Activated CD4-positive, alpha-beta memory T cell treated with anti-CD3 and anti-CD28 coated beads for 36 hours (primary cell): ENCODE measurements around the gene SLC44A4. TPM values are rescaled to one million over a fixed set of nuclear protein-coding genes. Genes with fewer than 3 reads are reported as not detected.
A peak's percentile ranks its signal among the peaks of the same experiment; 100 is the strongest.
"Not testable (repeated sequence)": the region's sequence is repeated elsewhere in the genome, so short reads cannot be mapped to it uniquely, and the experiment has no call there.

Experiments
- CTCF ChIA-PET: fragments of 350-600 bp; sonication (Branson Sonifier 250); formaldehyde crosslinking; loops from one replicate; lab custom pipeline; 2021; ENCODE audit warnings: antibody characterized with exemption, inconsistent platforms; lab: Charles Lee
- POLR2A ChIA-PET: fragments of 350-600 bp; sonication (Branson Sonifier 250); formaldehyde crosslinking; loops from one replicate; lab custom pipeline; 2021; ENCODE audit warnings: antibody characterized with exemption; lab: Charles Lee
- DNase-seq: peaks from one replicate; pipeline ENCODE4 v3.0.0-alpha.2; 2020
- H3K27ac Mint-ChIP-seq: one replicate; pipeline ENCODE4 v1.8.0; 2021; ENCODE audit warnings: mixed read lengths
- H3K27me3 Mint-ChIP-seq: one replicate; pipeline ENCODE4 v1.8.0; 2021; ENCODE audit warnings: mixed read lengths
- H3K36me3 Mint-ChIP-seq: one replicate; pipeline ENCODE4 v1.8.0; 2021; ENCODE audit warnings: mixed read lengths
- H3K4me1 Mint-ChIP-seq: one replicate; pipeline ENCODE4 v1.8.0; 2021; ENCODE audit warnings: low read depth, mixed read lengths
- H3K4me3 Mint-ChIP-seq: one replicate; pipeline ENCODE4 v1.8.0; 2021; ENCODE audit warnings: mild to moderate bottlenecking, mixed read lengths
- H3K9me3 Mint-ChIP-seq: one replicate; pipeline ENCODE4 v1.8.0; 2021; ENCODE audit warnings: mixed read lengths
- intact Hi-C: fragments of 100-400 bp; cut with micrococcal nuclease; formaldehyde crosslinking; loops from one replicate; pipeline ENCODE4 v1.15.1; 2023
- total RNA-seq, 2 experiments: library from RNA; stranded (reverse); gene quantifications; one replicate each; pipeline ENCODE4 v1.2.3, GENCODE V29; 2021

Gene SLC44A4
- total RNA-seq, 2 experiments from 2014 or later = 0.17 TPM; not detected in 1

DNA sequence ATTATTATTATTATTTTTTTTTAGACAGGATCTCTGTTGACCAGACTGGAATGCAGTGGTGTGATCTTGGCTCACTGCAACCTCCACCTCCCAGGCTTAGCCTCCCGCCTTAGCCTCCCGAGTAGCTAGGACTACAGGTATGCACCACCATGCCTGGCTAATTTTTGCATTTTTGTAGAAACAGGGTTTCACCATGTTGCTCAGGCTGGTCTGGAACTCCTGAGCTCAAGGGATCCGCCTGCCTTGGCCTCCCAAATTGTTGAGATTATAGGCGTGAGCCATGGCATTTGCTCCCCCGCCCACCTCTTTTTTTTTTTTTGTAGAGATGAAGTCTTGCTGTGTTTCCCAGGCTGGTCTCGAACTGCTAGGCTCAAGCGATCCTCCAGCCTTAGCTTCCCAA lies 30.5 kb upstream of the SLC44A4 start:
- CTCF ChIA-PET, H3K27me3 Mint-ChIP-seq, H3K4me3 Mint-ChIP-seq, H3K9me3 Mint-ChIP-seq, DNase-seq, H3K36me3 Mint-ChIP-seq, intact Hi-C loops, H3K27ac Mint-ChIP-seq: not testable (repeated sequence)
- POLR2A ChIA-PET = interaction anchor here (0.6 kb wide), 1 partner anchor 87 kb away, joined by 3 read pairs; no protein-coding TSS in a partner anchor
- H3K4me1 Mint-ChIP-seq = peaks cover 12% of the 10 kb centered on the region

GRCh38 chr6:31908791-31909190 lies 30.0 kb upstream of the SLC44A4 start:
- POLR2A ChIA-PET = no interaction called here
- CTCF ChIA-PET = no interaction called here

GRCh38 chr6:31908255-31908654 lies 29.5 kb upstream of the SLC44A4 start:
- H3K9me3 Mint-ChIP-seq, DNase-seq, H3K27me3 Mint-ChIP-seq, POLR2A ChIA-PET, intact Hi-C loops, H3K27ac Mint-ChIP-seq, H3K4me3 Mint-ChIP-seq, H3K36me3 Mint-ChIP-seq, CTCF ChIA-PET: not testable (repeated sequence)
- peaks cover 12% of the 10 kb centered on the region for H3K4me1 Mint-ChIP-seq

More at GRCh38 chr6:31908791-31909190, 30.0 kb upstream of the SLC44A4 start:
- Mint-ChIP-seq H3K27ac (no peak overlapping the region), H3K27me3 (peaks cover 5% of the 10 kb centered on the region), H3K4me3 (no peak overlapping the region), H3K4me1 (peaks cover 12% of the 10 kb centered on the region), H3K9me3 (no peaks in the 10 kb centered on the region), H3K36me3 (no peaks in the 10 kb centered on the region)
- intact Hi-C loops = no loop called here
- DNase-seq = no peak

GRCh38 chr6:31907158-31907813 lies 28.5 kb upstream of the SLC44A4 start:
- Mint-ChIP-seq H3K4me1 (peaks cover 20% of the 10 kb centered on the region), H3K36me3 (no peaks in the 10 kb centered on the region), H3K27ac (no peak overlapping the region), H3K4me3 (no peak overlapping the region), H3K9me3 (no peaks in the 10 kb centered on the region), H3K27me3 (peaks cover 5% of the 10 kb centered on the region)
- intact Hi-C loops = no loop called here
- no peak for DNase-seq
- CTCF ChIA-PET = interaction anchor here (0.6 kb wide), 1 partner anchor 229 kb away, joined by 4 read pairs; no protein-coding TSS in a partner anchor
- POLR2A ChIA-PET = no interaction called here

- H3K27me3 Mint-ChIP-seq, intact Hi-C loops, H3K27ac Mint-ChIP-seq, H3K36me3 Mint-ChIP-seq, H3K9me3 Mint-ChIP-seq, POLR2A ChIA-PET, H3K4me3 Mint-ChIP-seq, DNase-seq: not testable (repeated sequence)
- CTCF ChIA-PET = interaction anchor here (0.6 kb wide), 1 partner anchor 228 kb away, joined by 4 read pairs; no protein-coding TSS in a partner anchor
- H3K4me1 Mint-ChIP-seq = peaks cover 20% of the 10 kb centered on the region
These were observed 27.9 kb upstream of the SLC44A4 start for GRCh38 chr6:31906727-31907126.

DNA sequence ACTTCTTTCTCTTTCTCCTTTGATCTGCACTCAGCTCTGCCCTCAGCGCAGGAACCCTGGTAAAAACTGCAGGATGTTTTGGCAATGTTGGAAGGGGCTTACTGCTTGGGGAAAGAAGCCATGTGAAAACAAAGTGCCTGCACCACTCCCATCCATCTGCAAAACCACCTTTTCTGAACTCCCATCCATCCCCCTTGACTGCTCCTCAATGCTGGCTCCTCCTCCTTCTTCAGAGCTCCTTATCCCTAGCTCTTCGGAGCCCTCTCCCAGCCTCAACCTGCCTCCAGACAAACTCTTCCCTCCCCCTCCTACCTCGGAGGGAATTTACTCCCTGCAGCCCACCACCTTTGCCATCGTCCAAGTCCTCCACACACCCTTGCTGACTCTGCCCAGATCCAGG lies 27.3 kb upstream of the SLC44A4 start:
- intact Hi-C loops = no loop called here
- Mint-ChIP-seq H3K9me3 (no peaks in the 10 kb centered on the region), H3K27me3 (peaks cover 5% of the 10 kb centered on the region), H3K27ac (no peak overlapping the region), H3K4me3 (no peak overlapping the region), H3K36me3 (no peaks in the 10 kb centered on the region), H3K4me1 (peaks cover 18% of the 10 kb centered on the region)
- ChIA-PET CTCF (interaction anchor here (2.2 kb wide), 1 partner anchor 46 kb away, joined by 7 read pairs; no protein-coding TSS in a partner anchor), POLR2A (no interaction called here)
- no peak for DNase-seq

DNA sequence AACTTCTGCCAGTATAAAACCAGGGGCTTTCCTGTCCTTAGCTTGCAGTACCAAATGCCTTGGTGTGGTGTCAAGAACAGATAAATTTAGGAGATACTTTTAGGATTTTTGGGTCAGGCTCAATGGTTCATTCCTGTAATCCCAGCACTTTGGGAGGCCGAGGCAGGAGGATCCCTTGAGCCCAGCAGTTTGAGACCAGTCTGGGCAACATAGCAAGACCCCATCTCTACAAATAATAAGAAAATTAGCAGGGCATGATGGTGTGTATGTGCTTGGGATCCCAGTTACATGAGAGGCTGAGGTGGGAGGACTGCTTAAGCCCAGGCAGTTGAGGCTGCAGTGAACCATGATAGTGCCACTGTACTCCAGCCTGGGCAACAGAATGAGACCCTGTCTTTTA lies 26.2 kb upstream of the SLC44A4 start:
- peaks cover 16% of the 10 kb centered on the region for H3K4me1 Mint-ChIP-seq
- DNase-seq = no peak
- H3K9me3 Mint-ChIP-seq = no peaks in the 10 kb centered on the region
- H3K4me3 Mint-ChIP-seq = no peak overlapping the region
- ChIA-PET CTCF (interaction anchor here (2.2 kb wide), 1 partner anchor 47 kb away, joined by 7 read pairs; no protein-coding TSS in a partner anchor), POLR2A (no interaction called here)
- no peak overlapping the region for H3K27ac Mint-ChIP-seq
- intact Hi-C loops = no loop called here
- no peaks in the 10 kb centered on the region for H3K36me3 Mint-ChIP-seq
- peaks cover 5% of the 10 kb centered on the region for H3K27me3 Mint-ChIP-seq

DNA sequence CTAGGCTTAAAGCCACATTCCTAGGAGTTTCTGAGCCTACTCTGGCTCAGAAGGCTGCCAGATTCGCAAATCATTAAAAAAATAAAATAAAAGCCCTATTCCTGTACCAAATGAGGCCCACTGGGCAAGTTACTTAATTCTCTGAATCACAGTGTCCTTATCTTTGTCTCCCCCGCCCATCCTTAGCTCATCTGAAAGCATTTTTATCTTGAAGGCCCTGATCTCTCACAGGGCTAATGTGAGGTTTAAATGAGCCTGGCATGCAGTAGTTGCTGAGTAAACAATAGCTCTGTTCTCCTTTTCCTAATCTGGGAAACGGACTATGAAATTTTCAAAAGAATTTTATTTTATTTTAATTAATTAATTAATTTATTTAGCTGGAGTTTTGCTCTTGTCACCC lies 25.2 kb upstream of the SLC44A4 start:
- Mint-ChIP-seq H3K27ac (no peak overlapping the region), H3K4me3 (no peak overlapping the region), H3K27me3 (peaks cover 5% of the 10 kb centered on the region), H3K36me3 (no peaks in the 10 kb centered on the region), H3K4me1 (peaks cover 26% of the 10 kb centered on the region), H3K9me3 (no peaks in the 10 kb centered on the region)
- no peak for DNase-seq
- POLR2A ChIA-PET = no interaction called here
- intact Hi-C loops = no loop called here
- CTCF ChIA-PET = interaction anchor here (1.2 to 2.2 kb wide), 2 partner anchors 9 to 49 kb away, joined by 3 to 7 read pairs; no protein-coding TSS in a partner anchor

DNA sequence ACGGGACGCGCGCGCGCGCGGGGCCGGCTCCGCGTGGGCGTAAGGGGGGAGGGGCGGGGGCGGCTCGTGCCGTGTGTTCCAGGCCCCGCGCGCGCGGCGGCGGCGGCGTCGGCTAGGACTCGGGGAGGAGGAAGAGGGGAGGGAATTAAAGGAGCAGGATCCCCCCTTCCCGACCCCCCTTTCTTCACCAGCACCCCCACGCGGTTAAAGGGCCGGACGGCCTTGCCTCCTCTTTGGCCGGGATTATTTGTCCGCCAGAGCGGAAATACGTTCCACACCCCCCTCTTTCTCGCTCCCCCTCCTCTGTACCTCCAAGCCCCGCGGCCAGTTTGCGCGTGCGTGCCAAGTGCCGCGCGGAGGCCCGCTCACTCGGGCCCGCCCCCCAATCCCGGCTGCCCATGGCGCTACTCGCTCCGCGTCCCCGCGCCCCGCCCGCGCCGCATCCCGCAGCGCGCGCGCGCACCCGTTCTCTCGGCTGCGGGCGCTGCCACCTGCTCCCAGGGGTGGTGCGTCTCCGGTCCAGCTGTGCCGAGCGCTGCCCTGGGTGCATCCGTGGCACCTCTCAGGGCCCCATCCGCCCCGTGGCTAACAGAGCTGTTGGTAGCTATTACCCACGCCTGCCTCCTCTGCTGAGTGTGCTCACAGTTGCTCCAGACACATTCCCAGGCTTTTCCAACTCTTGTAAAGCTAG lies 23.3 kb upstream of the SLC44A4 start, which contains the start of gene ZBTB12:
ZBTB12 (minus strand) TSS at position 134 of the 691 bp plus-strand sequence. CDS start 781 bp downstream, outside the sequence.
- peak within 1 kb of the TSS; percentile 79 for H3K27ac Mint-ChIP-seq
- CTCF ChIA-PET = interaction anchor here (0.9 to 1.3 kb wide), 2 partner anchors 12 to 50 kb away, joined by 3 to 4 read pairs; no protein-coding TSS in a partner anchor

GRCh38 chr6:31901415-31901952 lies 22.7 kb upstream of the SLC44A4 start:
- ChIA-PET CTCF (interaction anchor here (0.9 to 1.3 kb wide), 2 partner anchors 11 to 51 kb away, joined by 3 to 4 read pairs; no protein-coding TSS in a partner anchor), POLR2A (interaction anchor here (0.5 to 1.2 kb wide), 2 partner anchors 38 to 70 kb away, joined by 3 read pairs; partner anchors contain the start of gene DXO)
- intact Hi-C loops = no loop called here
- Mint-ChIP-seq H3K4me3 (peak overlapping the region; percentile 57), H3K9me3 (no peaks in the 10 kb centered on the region), H3K27me3 (peaks cover 3% of the 10 kb centered on the region), H3K36me3 (no peaks in the 10 kb centered on the region), H3K4me1 (peaks cover 30% of the 10 kb centered on the region), H3K27ac (no peak overlapping the region)
- DNase-seq = peak; percentile 68

More for the DNA sequence above, 23.3 kb upstream of the SLC44A4 start, which contains the start of gene ZBTB12:
- POLR2A ChIA-PET = interaction anchor here (1.2 kb wide), 1 partner anchor 70 kb away, joined by 3 read pairs; the partner anchor contains the start of gene DXO
- no peaks in the 10 kb centered on the region for H3K9me3 Mint-ChIP-seq
- peaks cover 5% of the 10 kb centered on the region for H3K27me3 Mint-ChIP-seq
- peak; percentile 92 for DNase-seq
- intact Hi-C loops = no loop called here
- peak within 1 kb of the TSS; percentile 83 for H3K4me3 Mint-ChIP-seq
- H3K4me1 Mint-ChIP-seq = peaks cover 28% of the 10 kb centered on the region
- no peaks in the 10 kb centered on the region for H3K36me3 Mint-ChIP-seq

- intact Hi-C loops = no loop called here
- peaks cover 33% of the 10 kb centered on the region for H3K4me1 Mint-ChIP-seq
- DNase-seq = no peak
- H3K4me3 Mint-ChIP-seq = peak overlapping the region; percentile 57
- no peaks in the 10 kb centered on the region for H3K27me3 Mint-ChIP-seq
- CTCF ChIA-PET = no interaction called here
- no peaks in the 10 kb centered on the region for H3K9me3 Mint-ChIP-seq
- POLR2A ChIA-PET = interaction anchor here (0.5 to 0.6 kb wide), 2 partner anchors 38 to 65 kb away, joined by 3 read pairs; no protein-coding TSS in a partner anchor
- H3K27ac Mint-ChIP-seq = no peak overlapping the region
- H3K36me3 Mint-ChIP-seq = peaks cover 1% of the 10 kb centered on the region
These were observed 22.2 kb upstream of the SLC44A4 start for GRCh38 chr6:31900917-31901414.
